Medulla oblongata (tissue), 1 donor: ENCODE results near the gene SYT1.
"Not testable (repeated sequence)": the region's sequence is repeated elsewhere in the genome, so short reads cannot be mapped to it uniquely, and the experiment has no call there.

Source experiments
- DNase-seq: peaks from one replicate; pipeline ENCODE4 v3.0.0-alpha.2; 2015; ENCODE audit errors: extremely low spot score

The SYT1 gene

GRCh38 chr12:78966926-78967325 lies 102.4 kb downstream of the SYT1 start:
- DNase-seq: no peak

- no peak for DNase-seq
These were observed 103.7 kb downstream of the SYT1 start for GRCh38 chr12:78968226-78968625.

DNA sequence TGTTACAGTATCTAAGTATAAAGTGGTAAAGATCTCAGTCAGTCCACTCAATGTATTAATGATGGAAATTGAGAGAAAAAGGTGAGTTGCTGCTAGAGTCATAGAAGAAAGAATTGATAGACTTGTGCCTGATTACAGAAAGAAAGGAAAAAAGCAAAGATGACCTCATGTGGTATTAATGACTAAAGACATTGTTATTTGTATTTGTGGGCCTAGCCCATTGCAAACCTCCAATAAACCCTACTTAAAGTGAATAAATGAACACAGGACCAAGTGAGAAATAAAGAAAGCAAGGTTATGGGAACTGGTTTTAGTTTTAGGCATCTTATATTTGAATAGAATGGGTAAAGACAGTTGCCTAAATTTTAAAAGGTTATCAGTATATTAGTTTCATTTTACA lies 105.5 kb downstream of the SYT1 start:
- DNase-seq: no peak

- DNase-seq: no peak
These were observed 112.8 kb downstream of the SYT1 start for GRCh38 chr12:78977304-78977867.

- no peak for DNase-seq
These were observed 129.7 kb downstream of the SYT1 start for GRCh38 chr12:78994168-78994791.

DNA sequence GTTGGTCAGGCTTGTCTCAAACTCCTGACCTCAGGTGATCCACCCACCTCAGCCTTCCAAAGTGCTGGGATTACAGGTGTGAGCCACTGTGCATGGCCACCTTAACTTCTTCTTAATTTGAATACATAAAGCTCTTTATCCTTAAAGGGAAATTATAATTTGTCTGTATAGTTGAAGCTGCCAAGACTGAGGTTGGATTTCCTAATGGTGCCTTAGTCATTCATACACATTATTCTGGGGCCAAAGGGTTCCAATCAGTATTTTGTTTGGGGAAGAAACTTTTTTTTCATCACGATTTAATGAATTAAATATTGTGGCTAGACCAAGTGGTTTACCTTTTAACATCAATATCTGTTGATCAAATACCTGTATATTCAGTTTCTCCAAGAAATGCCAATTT lies 135.9 kb downstream of the SYT1 start:
- no peak for DNase-seq

DNA sequence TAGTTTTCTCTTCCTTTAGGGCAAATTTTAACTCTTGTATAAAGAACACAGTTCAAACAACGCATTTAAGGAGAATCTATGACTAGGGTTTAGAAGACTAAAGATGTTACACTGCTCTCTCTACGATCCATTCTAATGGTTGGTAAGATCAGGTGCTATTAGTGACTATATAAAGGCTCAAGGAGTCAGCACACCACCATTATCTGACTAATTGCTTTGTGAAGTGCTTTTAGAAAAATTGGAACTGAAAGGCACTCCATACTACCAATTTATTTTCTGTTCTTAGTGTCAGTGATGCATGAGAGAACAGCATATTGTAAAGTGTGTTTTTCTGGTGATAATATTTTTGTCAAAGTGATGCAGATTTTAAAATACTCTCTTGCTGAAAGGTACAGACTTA lies 136.8 kb downstream of the SYT1 start:
- DNase-seq: no peak

DNA sequence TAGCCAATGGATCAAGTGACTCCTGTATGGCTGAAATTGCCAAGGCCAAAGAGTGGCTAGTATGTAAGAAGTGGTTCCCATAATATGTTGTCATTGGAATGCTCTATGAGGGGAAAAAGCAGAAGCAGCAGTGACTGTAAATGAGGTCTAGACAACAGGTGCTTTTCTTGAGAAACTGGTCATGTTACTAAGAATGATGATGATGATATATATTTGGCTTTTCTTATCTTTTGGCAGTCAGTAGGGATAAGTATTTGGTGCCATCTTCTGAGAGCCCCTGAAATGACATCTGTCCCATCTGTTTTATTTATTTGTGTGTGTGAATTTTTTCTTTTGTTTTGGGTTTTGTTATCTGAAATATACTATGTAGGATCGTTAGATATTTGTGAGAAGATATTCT lies 141.7 kb downstream of the SYT1 start:
- no peak for DNase-seq

GRCh38 chr12:79008591-79008990 lies 144.0 kb downstream of the SYT1 start:
- DNase-seq: no peak

- no peak for DNase-seq
These were observed 148.1 kb downstream of the SYT1 start for GRCh38 chr12:79012636-79013035.

- DNase-seq: no peak
These were observed 151.6 kb downstream of the SYT1 start for GRCh38 chr12:79016181-79016580.

DNA sequence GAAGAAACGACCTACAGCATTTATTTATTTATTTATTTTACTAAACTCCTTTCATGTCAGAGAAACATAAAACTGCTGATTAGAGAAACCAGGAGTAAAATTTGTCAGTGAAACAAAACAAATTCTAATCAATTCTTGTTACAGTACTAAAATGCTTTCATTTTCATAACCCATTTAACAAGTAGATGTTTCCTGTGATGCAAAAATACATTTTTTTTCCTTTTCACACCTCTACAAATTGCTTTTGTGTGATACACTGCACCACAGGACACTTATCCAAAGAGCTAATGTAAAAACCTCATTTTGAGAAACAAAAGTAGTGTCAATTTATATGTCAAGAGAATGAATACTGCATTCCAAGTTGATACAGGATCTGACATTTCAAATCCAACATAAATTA lies 155.1 kb downstream of the SYT1 start:
- DNase-seq: no peak

DNA sequence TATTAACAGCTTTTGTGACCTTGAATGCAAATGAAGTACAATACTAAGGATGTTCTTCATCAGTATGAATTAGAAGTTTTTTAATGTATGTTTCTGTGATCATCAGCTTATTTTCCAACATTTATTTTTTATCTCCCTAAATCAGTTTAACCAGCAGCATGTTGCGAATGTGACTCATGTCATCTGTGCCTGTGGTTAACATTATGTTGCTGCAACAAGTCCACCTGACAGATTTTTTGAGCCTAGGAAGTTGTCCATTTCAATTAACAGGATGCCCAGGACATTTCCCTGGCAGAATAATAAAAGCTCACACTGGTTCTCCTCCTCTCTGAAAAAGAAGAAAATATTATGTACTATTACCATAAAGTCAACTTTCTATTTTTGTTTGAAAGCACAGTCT lies 155.5 kb downstream of the SYT1 start:
- DNase-seq: no peak

DNA sequence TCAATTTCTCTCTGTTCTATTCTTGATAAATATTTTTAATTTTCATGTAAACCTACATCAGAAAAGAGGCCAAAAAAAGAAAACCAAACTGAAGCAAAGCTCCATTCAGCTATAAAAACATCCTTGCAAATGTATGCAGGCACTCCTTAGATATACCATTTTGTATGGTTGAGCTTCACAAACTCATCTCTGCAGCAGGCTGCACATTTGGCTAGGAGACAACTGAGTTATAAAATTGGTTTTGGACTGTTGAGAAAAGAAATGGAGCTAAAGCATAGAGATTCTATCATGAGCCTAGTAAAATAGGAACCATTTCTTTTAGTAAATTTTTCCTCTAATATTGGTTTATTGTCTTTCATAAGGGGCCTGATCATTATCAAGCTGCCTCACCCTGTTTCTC lies 156.4 kb downstream of the SYT1 start:
- no peak for DNase-seq

DNA sequence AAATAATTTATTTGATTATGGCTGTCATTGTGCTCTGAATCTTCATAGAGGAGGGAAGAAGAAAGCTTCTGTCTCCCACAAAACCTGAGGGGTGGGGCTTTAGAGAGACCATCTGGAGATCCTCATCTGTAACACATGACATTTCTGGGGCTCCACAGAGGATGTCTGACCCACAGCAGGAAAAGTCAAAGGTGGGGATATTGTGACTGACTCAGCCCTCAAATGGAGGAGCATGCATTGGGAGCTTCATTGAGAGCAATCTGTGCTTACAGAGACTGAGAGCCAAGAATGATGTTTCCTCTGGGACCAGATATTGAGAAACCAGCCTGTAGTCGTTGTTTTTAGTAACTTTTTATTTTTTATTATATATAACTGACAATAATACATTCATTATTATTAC lies 158.7 kb downstream of the SYT1 start:
- no peak for DNase-seq

DNA sequence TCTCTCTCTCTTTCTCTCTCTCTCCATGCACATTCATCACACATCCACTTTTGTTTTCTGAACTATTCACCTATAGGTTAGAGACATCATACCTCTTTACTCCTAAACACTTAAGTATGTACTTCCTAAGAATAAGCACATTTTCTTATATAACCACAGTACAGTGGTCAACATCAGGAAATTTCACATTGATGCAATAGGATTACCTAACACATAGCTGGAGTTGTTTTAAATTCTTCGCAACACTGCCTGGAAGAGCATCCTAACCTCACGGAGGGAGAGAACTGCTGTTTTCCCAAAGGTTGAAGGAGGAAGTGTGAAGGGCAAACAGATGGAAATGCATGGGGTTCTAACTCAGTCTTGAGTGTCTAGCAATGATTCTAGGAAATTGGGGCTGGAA lies 159.2 kb downstream of the SYT1 start:
- DNase-seq: no peak

DNA sequence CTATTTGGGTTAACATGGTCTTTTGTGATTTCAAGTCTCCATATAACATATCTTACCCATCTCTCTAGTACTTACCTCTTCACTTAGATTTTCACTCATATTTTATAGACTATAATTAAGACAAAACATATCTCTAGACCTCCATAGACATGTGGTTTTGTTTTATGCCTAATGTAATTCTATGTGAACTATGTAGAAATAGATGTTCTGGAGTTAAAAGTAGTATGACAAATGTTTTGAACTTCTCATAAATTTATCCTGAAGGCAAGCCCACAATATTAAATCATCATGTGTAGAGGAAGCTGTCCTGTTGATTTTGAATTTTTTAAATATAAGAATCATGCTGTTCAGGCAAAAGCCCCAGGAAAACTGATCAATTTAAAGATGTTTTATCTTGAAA lies 169.2 kb downstream of the SYT1 start:
- no peak for DNase-seq

- not testable (repeated sequence) for DNase-seq
These were observed 180.2 kb downstream of the SYT1 start for GRCh38 chr12:79044748-79045147.

DNA sequence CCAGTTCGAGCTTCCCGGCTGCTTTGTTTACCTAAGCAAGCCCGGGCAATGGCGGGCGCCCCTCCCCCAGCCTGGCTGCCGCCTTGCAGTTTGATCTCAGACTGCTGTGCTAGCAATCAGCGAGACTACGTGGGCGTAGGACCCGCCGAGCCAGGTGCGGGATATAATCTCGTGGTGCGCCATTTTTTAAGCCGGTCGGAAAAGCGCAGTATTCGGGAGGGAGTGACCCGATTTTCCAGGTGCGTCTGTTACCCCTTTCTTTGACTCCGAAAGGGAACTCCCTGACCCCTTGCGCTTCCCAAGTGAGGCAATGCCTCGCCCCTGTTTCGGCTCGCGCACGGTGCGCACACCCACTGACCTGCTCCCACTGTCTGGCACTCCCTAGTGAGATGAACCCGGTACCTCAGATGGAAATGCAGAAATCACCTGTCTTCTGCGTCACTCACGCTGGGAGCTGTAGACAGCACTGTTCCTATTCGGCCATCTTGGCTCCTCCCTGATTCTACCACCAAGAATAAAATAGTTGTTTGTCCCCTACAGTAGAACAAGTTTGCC lies 180.7 kb downstream of the SYT1 start:
- DNase-seq: not testable (repeated sequence)

DNA sequence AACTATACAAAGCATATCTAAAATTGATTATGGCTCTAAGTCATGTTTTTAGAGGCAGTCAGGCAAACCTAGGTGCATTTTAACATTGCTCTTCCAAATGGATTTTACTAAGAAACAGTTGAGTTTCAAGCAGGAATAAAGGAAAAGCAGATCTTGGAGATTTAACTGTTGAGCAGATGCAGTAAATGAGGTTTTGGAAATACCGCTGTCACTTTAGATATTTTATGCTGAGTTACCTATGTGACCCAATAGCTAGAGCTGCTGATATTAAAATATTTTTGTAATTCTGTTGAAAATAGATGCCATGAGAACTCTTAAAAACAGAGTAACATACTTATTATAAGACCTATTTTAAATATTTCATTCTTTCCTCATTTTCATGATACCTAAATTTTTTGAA lies 181.4 kb downstream of the SYT1 start:
- DNase-seq: no peak

DNA sequence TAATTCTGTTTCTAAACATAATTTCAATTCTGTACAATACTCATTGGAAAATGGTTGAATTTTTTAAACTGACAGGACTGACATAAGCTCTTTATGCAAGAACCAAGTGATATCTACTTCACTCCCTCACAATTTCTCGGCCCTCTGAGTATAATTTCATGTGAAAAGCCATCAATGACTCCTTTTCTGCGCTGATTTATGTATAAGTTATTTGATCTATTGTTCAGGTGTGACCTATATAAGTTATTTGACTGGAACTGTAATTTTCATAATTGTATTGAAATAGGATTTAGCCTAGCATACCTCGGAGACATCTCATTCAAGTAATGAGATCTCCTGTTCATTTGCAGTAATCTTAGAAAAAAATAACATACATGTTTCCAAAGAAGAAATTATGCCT lies 184.4 kb downstream of the SYT1 start:
- DNase-seq: no peak

DNA sequence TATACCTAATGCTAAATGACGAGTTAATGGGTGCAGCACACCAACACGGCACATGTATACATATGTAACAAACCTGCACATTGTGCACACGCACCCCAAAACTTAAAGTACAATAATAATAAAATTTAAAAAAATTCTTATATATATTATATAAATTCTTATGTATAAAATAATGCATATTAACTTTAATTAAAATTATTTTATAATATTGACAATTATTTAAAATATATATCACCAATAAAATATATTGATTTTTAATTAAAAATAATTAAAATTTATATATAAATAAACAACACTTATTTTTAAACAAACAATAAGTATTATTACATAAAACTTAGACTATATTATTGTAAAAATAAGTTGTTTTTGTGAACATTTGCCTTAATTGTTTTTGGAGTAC lies 188.8 kb downstream of the SYT1 start:
- DNase-seq: no peak

GRCh38 chr12:79055926-79056674 lies 191.5 kb downstream of the SYT1 start:
- DNase-seq: no peak
